Panc1 (cell line): ENCODE data around the gene GAB3. TPM values are rescaled to one million over a fixed set of nuclear protein-coding genes. Genes with fewer than 3 reads are reported as not detected.

Experiments used
- ATAC-seq: fragments of 200-7000 bp; cut with Tn5 transposase; 2 replicates; pipeline ENCODE4 v1.9.1; 2020; ENCODE audit warnings: mild to moderate bottlenecking, moderate library complexity
- BruUV-seq: library from RNA; stranded (reverse); fragments of 400-500 nt; replicated peaks from 2 replicates; lab custom pipeline; 2021; lab: Mats Ljungman, UMichigan
- CTCF ChIA-PET: fragments of 300-600 bp; sonication (Branson Sonifier 250); formaldehyde crosslinking; loops from one replicate; lab custom pipeline; 2022; ENCODE audit warnings: antibody characterized with exemption; lab: Charles Lee
- POLR2A ChIA-PET: fragments of 300-600 bp; sonication (Branson Sonifier 250); formaldehyde crosslinking; loops from one replicate; lab custom pipeline; 2022; ENCODE audit warnings: antibody characterized with exemption; lab: Charles Lee
- DNase-seq: peaks from one replicate; pipeline ENCODE4 v3.0.0-alpha.2; 2010; ENCODE audit warnings: low read depth, low spot score
- H3K27ac ChIP-seq: 2 replicates; pipeline ENCODE4 v1.5.1; 2011; ENCODE audit warnings: mild to moderate bottlenecking, low read length, inconsistent platforms
- H3K27me3 ChIP-seq: fragments of 200-500 bp; sonication (Bioruptor generic); 2 replicates; pipeline ENCODE4 v1.6.0; 2014; ENCODE audit warnings: low read length, inconsistent platforms; ENCODE audit not compliant: control insufficient read depth, insufficient read depth
- H3K36me3 ChIP-seq: fragments of 200-500 bp; sonication (Bioruptor generic); 2 replicates; pipeline ENCODE4 v1.5.1; 2014; ENCODE audit warnings: inconsistent platforms, mild to moderate bottlenecking, low read length, moderate library complexity; ENCODE audit not compliant: control insufficient read depth, insufficient read depth
- H3K4me1 ChIP-seq: 2 replicates; pipeline ENCODE4 v1.5.1; 2011; ENCODE audit warnings: inconsistent platforms, mild to moderate bottlenecking, low read length, moderate library complexity; ENCODE audit not compliant: control insufficient read depth, insufficient read depth
- H3K4me3 ChIP-seq, 2 experiments: 2 replicates each; pipeline ENCODE4 v1.5.1; 2011 to 2012; ENCODE audit warnings: low read depth in 2 of 2, low read length in 2 of 2, mild to moderate bottlenecking in 2 of 2, inconsistent platforms in 1 of 2, moderate library complexity in 1 of 2
- H3K9me3 ChIP-seq: fragments of 200-500 bp; sonication (Bioruptor generic); 2 replicates; pipeline ENCODE4 v1.5.1; 2014; ENCODE audit warnings: low read depth, mild to moderate bottlenecking, inconsistent platforms, low read length, moderate library complexity; ENCODE audit not compliant: control insufficient read depth, insufficient read depth
- CTCF ChIP-seq: fragments of 450-650 bp; IDR thresholded peaks from 2 replicates; pipeline ENCODE4 v1.5.1; 2017; ENCODE audit warnings: mild to moderate bottlenecking
- POLR2AphosphoS5 ChIP-seq: IDR thresholded peaks from 2 replicates; pipeline ENCODE4 v1.6.1; 2012; ENCODE audit warnings: mild to moderate bottlenecking, low read depth, low read length, moderate library complexity
- REST ChIP-seq, 2 experiments: IDR thresholded peaks; 2 replicates each; pipeline ENCODE4 v1.6.1; 2011 to 2012; ENCODE audit warnings: low read depth in 2 of 2, control low read depth in 1 of 2, low read length in 1 of 2, mild to moderate bottlenecking in 1 of 2, moderate library complexity in 1 of 2; ENCODE audit not compliant: insufficient read depth in 1 of 2
- SIN3A ChIP-seq: IDR thresholded peaks from 2 replicates; pipeline ENCODE4 v1.6.1; 2012; ENCODE audit warnings: low read depth, mild to moderate bottlenecking, low read length, moderate library complexity, borderline replicate concordance; ENCODE audit not compliant: insufficient read depth
- TCF7L2 ChIP-seq: IDR thresholded peaks from 2 replicates; pipeline ENCODE4 v1.6.1; 2011; ENCODE audit warnings: mild to moderate bottlenecking, low read depth, low read length, inconsistent platforms
- in situ Hi-C: cut with HindIII; loops from 2 replicates; pipeline ENCODE4 v1.10.0; 2016; ENCODE audit warnings: low sequenced_read_pairs, low pct_unique_long_range_greater_than_20kb
- intact Hi-C: fragments of 100-400 bp; cut with micrococcal nuclease; formaldehyde crosslinking; loops from one replicate; pipeline ENCODE4 v1.10.0; 2022; ENCODE audit not compliant: unreplicated experiment
- total RNA-seq: library from RNA; stranded (reverse); gene quantifications from one replicate; pipeline ENCODE4 v1.2.1, GENCODE V29; 2021; ENCODE audit not compliant: unreplicated experiment

Gene GAB3
- total RNA-seq, 1 experiment from 2014 or later = 8.2 TPM

DNA sequence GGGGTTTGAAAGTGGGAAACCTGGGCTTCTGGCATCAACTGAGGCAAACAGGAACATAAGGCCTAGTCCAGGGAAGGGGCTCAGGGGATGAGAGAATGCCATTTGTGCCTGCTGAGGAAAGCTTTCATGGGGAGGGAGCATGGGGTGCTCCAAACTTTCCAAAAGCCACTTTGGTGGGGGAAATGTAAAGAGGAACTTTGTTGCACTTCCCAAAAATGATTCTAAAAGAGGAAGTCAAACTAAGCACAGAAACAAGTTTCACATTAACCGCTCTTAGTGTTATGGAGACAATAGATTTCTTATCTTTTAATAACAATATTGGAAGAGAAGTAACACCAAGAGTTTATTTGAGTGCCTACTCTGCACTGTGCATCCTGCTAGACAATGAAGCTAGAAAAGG is 32.3 kb downstream of the GAB3 start:
- DNase-seq (no peak), ATAC-seq (no peak)
- ChIA-PET POLR2A (no interaction called here), CTCF (interaction anchor here (1.6 kb wide), 1 partner anchor 30 kb away, joined by 4 read pairs; no protein-coding TSS in a partner anchor)
- Histone ChIP-seq H3K4me1 (peaks cover 10% of the 10 kb centered on the region), H3K9me3 (no peaks in the 10 kb centered on the region), H3K27me3 (no peaks in the 10 kb centered on the region), H3K36me3 (no peaks in the 10 kb centered on the region), H3K4me3 (no peak overlapping the region), H3K27ac (peak overlapping the region; percentile 48; the same call in 1 of the 2 replicates)
- intact Hi-C loops = no loop called here
- no TSS peak for BruUV-seq
- in situ Hi-C loops = loop anchor here (5.0 kb wide), 1 partner anchor 41 kb away; no protein-coding TSS in a partner anchor
- TF ChIP-seq TCF7L2 (no peak), POLR2AphosphoS5 (no peak), SIN3A (no peak), REST (IDR thresholded peaks at IDR 0.05; ENCODE audit: insufficient read depth in 1 of 2, low read depth in 2 of 2, low read length in 1 of 2) (no peak), CTCF (no peak)

DNA sequence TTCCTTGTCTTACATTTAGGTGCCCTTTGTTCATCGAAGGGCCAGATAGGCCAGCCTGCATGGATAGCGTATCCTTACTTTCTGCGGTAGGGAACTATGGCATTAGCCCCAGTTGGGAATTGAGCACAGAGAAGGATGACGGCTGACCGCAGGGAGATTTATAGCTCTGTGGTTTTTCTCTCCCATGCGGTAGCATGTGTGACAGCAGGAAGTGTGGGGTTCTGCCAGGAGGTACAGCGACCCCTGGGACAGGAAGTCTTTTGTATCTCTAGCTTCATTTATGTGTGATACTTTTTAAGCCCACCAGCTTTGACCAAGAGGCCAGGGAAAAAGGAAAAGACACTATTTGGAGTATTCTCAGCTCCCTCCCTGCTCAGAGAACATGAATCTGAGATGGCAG is 33.1 kb downstream of the GAB3 start:
- in situ Hi-C loops (loop anchor here (5.0 kb wide), 1 partner anchor 41 kb away; no protein-coding TSS in a partner anchor), intact Hi-C loops (no loop called here)
- H3K9me3 ChIP-seq = no peaks in the 10 kb centered on the region
- no peaks in the 10 kb centered on the region for H3K36me3 ChIP-seq
- DNase-seq = no peak
- peaks cover 10% of the 10 kb centered on the region for H3K4me1 ChIP-seq
- POLR2A ChIA-PET = no interaction called here
- no peaks in the 10 kb centered on the region for H3K27me3 ChIP-seq
- no TSS peak for BruUV-seq
- ATAC-seq = no peak
- no peak for TF ChIP-seq CTCF
- no peak for TF ChIP-seq TCF7L2
- TF ChIP-seq POLR2AphosphoS5 = no peak
- no peak for TF ChIP-seq REST (IDR thresholded peaks at IDR 0.05; ENCODE audit: insufficient read depth in 1 of 2, low read depth in 2 of 2, low read length in 1 of 2)
- no peak for TF ChIP-seq SIN3A
- H3K27ac ChIP-seq = peak overlapping the region; percentile 6; the same call in 1 of the 2 replicates
- CTCF ChIA-PET = interaction anchor here (1.6 kb wide), 1 partner anchor 31 kb away, joined by 4 read pairs; no protein-coding TSS in a partner anchor
- H3K4me3 ChIP-seq = no peak overlapping the region
